OCI-LY7 (cell line): ENCODE results near the gene RPS6KA2.

ENCODE experiments used
- EZH2phosphoT487 ChIP-seq: fragments of 200-600 bp; sonication (generic); IDR thresholded peaks from 2 replicates; pipeline ENCODE4 v1.6.1; 2018; ENCODE audit warnings: low read depth, borderline replicate concordance, mild to moderate bottlenecking, mixed run types, antibody characterized with exemption, low read length, moderate library complexity, mixed read lengths
- TF ChIP-seq, protein P1 (sequence below): fragments of 200-600 bp; sonication (generic); conservative IDR thresholded peaks from 2 replicates; pipeline ENCODE4 v1.5.1; 2014; ENCODE audit warnings: mild to moderate bottlenecking, antibody characterized with exemption, low read length, moderate library complexity, mixed read lengths

DNA sequence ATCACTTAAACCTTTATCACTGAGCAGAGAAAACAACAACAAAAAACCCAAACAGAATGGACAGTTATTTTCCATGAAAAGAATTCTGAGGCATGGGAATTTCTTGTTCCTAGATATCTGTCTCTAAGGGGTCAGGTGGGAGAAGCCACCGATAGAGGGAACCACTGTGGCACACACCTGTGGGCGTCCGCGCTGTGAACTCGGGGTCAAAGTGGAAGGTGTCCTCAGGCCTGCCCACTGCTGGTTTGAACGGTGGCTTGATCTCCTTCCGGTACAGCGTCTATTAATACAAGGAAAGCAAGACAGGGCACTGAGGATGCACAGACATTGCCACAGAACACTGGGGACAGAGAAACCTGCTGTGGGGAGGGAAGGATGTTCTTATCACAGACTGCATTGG, 167.8 kb downstream of the RPS6KA2 start:
- TF ChIP-seq, protein P1, sequence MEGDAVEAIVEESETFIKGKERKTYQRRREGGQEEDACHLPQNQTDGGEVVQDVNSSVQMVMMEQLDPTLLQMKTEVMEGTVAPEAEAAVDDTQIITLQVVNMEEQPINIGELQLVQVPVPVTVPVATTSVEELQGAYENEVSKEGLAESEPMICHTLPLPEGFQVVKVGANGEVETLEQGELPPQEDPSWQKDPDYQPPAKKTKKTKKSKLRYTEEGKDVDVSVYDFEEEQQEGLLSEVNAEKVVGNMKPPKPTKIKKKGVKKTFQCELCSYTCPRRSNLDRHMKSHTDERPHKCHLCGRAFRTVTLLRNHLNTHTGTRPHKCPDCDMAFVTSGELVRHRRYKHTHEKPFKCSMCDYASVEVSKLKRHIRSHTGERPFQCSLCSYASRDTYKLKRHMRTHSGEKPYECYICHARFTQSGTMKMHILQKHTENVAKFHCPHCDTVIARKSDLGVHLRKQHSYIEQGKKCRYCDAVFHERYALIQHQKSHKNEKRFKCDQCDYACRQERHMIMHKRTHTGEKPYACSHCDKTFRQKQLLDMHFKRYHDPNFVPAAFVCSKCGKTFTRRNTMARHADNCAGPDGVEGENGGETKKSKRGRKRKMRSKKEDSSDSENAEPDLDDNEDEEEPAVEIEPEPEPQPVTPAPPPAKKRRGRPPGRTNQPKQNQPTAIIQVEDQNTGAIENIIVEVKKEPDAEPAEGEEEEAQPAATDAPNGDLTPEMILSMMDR, result no peak
- no peak for TF ChIP-seq EZH2phosphoT487
